GM12892 (cell line): ENCODE measurements around the gene ACYP2.

Experiments used
- POLR2A ChIP-seq: IDR thresholded peaks from 2 replicates; pipeline ENCODE4 v1.6.1; 2011; ENCODE audit warnings: low read depth, low read length, control low read depth
- TAF1 ChIP-seq: IDR thresholded peaks from 2 replicates; pipeline ENCODE4 v1.6.1; 2011; ENCODE audit warnings: low read depth, mild to moderate bottlenecking, control low read depth, low read length, borderline replicate concordance

DNA sequence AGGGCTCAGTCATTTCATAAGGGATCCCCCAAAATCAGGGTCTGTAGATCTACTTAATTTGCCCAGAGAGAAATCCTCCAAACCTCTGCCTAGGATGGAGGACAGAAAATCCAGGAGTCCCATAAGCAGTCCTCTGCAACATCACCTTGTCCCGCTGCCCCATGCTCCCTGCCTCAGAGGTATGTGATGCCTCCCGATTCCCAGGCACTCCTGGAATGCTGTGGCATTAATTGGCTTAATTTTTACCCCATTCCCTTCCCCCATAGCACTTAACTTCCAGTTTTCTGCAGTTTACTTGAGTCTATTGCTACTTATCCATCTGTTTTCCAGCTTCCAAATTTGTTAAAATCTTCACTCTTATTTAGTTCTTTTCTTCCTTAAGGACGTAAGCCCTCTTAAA, 232.2 kb downstream of the ACYP2 start:
- TF ChIP-seq TAF1, result no peak
- no peak for TF ChIP-seq POLR2A
